Activated CD4-positive, CD25-positive, alpha-beta regulatory T cell (primary cell): ENCODE measurements around the gene STN1.

Experiments
- DNase-seq, 4 experiments: peaks; one replicate each; lab custom pipeline; 2025; lab: John Stamatoyannopoulos, UW

Gene STN1

DNA sequence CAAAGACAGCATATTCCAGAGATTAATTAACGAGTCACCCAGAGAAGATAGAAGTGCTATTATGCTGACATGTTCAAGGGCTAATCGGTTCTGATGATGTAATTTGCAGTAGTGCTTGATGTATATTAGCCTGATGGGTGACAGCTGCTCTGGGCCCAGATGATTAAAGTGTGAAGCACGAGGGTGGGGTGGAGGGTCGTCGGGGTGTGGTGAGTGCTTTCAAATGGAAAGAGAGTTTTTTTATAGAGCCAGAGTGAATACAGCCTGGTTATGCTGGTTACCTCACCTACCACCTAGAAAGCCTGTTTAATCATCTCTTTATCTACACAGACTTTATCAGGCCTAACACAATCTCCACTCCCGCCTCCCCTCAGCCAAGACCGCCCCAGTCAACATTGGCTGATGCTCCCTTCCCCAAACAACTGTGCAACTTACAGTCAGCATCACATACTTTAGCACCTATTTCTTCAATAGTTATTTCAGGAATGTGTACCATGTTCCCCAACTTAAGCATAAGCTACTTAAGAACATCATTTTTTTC is 11.5 kb upstream of the STN1 start:
- DNase-seq: no peak

DNA sequence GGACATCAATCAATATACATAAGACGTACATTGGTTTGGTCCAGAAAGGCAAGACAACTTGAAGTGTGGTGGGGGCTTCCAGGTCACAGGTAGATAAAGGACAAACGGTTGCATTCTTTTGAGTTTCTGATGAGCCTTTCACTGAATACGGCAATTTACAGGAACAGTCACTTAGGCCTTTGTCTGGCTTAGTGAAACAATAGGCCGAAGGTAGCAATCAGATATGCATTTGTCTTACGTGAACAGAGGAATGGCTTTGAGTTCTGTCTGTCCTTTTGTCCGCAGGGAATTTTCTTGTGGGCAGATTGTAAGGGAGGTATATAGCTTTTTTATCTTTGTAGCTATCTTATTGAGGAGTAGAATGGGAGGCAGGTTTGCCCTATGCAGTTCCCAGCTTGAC is 10.8 kb upstream of the STN1 start:
- DNase-seq: no peak

DNA sequence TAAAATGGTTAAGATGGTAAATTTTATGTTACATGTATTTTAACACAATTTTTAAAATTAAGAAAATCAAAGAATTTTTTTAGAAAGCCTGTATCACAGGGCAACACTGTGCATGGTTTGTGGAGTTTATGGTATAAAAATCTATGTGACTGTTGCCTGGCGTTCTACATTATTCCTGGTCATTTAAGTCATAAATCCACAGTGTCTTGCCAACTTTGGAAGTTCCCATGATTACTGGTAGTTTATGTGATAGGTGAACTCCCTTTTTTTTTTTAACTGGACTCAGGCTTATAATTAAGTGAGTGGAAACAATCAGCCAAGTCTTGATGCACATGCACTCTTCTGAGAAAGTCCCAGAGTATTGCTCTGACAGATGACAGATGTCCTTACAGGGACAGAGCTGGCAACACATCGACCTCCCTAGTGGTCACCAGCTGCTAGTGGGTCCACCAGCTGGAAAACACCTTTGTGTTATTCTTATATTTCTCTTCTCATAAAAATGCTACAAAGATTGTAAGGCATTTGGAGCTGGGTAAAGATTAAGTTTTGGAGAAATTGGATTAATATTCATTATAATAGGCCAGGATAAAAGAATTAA is 8.8 kb upstream of the STN1 start:
- no peak for DNase-seq

DNA sequence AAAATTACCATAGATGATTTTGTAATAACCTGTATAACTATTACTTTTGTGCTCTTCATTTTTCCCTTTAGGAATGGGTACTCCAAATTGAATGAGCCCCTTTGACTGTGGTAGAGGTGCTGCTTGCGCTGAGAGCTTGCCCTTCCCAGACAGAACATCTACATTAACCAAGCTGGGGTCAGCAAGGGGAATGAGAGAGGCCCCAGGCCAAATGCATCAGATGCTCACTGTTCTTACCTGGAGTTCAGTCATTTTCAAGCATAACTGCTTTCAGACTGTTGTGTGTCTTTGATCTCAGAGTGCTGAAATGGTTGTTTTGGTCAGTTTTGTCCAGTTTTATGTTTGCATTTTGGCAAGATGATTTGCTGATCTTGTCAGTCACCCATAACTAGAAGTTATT is 7.6 kb upstream of the STN1 start:
- DNase-seq: no peak

GRCh38 chr10:103923502-103923901 is 5.5 kb upstream of the STN1 start:
- DNase-seq: no peak

- DNase-seq: no peak
Measured at GRCh38 chr10:103922659-103923058, 4.7 kb upstream of the STN1 start.

- DNase-seq: no peak
Measured at GRCh38 chr10:103921750-103922195, 3.8 kb upstream of the STN1 start.

DNA sequence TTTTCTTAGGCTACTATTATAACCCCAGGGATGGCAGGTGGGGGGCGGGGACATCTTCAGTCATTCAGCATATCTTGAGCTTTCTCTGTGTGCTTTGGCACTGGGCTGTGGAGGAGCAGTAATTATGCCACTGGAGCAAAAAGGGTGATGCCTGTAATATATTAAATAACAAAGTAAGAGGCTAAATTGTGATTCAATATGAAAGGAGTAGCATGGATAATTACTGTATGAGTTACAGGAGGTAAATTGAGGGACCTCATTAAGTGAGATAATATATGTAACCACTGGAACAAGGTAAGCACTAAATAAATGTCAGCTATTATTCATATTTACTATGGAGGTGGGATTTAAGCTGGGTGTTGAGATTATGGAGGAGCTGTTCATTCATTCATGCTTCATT is 3.3 kb upstream of the STN1 start:
- DNase-seq: no peak

DNA sequence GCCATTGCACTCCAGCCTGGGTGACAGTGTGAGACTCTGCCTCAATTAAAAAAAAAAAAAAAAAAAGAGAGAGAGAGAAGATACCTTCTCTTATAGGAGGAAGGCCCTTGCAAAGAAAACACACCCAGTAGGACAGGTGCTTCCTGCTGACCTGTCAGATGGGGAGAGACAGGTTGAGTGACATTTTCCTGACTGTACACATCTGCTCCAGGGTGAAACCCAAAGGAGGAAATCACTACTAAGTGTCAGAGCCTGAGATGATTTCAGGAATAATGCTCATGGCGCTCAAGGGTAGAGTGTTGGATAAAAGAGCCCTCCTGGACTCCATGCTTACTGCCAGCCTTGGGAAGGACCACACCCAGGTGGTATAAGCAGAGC is 1.7 kb upstream of the STN1 start:
- DNase-seq: no peak

- no peak for DNase-seq
Measured at GRCh38 chr10:103917302-103918052, 507 bp downstream of the STN1 start.

DNA sequence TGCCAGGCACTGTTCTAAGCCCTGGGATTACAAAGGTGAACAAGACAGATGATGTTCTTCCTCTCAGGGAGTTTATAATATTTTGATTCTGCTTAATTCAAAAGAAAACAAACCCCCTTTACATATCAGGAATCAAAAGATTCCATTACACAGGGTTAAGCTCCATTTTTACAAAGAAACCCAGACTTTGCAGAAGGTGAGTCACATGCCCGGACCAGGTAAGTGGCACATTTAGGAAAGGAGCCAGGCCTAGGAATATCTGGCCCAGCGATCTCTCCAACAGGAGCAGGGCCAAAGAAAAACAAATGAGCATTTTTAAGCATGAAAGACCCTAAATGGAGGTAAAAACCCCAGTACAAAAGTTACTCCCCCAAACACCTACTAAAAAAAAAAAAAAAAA is 1.1 kb downstream of the STN1 start:
- DNase-seq: no peak

GRCh38 chr10:103916254-103916653 is 1.7 kb downstream of the STN1 start:
- DNase-seq: no peak

DNA sequence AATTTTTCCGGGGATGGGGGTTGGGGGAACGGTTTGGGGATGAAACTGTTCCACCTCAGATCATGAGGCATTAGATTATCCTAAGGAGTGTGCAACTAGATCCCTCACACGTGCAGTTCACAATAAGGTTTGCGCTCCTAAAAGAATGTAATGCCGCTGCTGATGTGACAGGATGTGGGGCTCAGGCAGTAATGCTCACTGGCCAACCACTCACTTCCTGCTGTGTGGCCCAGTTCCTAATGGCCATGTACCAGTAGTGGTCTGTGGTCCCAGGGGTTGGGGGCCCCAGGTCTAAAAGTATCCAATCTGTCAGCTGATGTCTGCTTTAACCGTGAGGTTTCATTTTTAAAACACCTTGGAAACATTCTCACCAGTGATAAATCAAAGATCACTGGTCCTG is 2.2 kb downstream of the STN1 start:
- no peak for DNase-seq

DNA sequence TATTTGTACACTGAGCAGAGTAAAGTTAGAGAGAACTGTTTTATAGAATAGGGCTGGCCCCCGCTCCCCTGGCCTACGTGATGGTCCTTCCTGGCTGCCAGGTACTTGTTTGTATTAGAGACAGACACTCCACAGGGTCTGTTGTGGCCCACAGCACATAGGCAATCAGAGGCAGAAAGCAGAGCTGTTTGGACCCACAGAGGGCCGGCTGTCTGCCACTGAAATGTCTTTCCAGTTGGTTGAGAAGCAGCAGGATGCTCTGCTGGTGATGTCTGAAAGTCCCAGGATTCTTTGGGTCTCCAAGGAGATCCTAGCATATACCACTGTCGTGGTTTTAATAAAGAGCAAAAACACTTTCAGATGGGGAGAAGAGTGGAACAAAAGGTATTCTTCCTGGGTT is 5.2 kb downstream of the STN1 start:
- no peak for DNase-seq

- peak in 2 of 4 experiments; percentile 17 to 30 for DNase-seq
Measured at GRCh38 chr10:103911021-103911459, 6.9 kb downstream of the STN1 start.

DNA sequence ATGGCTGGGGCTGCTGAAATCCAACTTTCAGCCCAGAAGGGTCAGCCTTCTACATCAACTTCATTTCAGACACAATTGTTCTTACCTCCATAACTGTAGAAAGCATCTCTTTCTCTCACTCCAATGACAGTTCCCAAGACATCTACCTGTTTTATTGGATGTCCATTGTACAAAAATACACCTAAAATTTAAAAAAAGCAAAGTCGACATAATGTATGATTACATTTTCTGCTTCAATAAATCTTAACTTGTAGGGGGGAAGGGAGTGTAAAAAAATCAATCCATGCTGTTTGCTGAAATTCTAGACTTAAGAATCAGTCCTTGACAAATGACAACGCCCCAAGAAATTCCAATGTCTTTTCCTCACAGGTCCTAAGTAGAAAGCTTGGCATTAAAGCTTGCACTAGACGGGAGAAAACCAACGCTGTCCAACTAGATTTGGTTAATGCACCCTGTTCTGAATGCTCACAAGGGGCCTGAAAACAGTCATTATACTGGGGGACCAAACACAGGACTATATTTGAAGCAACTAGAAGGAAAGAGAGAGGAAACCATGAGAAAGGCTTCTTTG is 7.5 kb downstream of the STN1 start:
- DNase-seq: no peak

- no peak for DNase-seq
Measured at GRCh38 chr10:103905441-103905840, 12.5 kb downstream of the STN1 start.

- no peak for DNase-seq
Measured at GRCh38 chr10:103901299-103901698, 16.7 kb downstream of the STN1 start.

GRCh38 chr10:103899312-103899711 is 18.7 kb downstream of the STN1 start:
- DNase-seq: no peak

DNA sequence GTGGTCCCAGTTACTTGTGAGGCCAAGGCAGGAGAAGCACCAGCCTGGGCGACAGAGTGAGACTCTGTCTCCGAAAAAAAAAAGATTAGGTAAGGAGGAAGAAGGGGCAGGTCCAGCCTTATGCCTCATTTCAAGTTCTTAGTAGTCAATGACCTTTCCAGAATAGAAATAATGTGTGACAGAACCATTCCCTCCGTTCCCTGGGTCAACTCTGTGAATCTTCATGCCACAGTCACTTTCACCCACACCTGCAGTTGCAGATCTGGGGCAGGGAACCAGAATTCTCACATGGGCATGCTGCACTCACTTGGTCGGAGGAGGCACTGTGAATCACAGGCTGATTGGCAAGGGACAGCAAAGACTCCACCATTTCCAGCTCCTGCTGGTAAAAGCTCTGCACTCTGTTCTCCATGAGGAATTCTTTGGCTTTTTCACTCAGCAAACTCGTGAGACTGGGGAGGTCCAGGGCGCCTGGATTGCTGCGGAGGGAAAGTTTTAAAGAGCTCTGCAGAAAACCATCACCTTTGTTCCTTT is 20.7 kb downstream of the STN1 start:
- DNase-seq: no peak

DNA sequence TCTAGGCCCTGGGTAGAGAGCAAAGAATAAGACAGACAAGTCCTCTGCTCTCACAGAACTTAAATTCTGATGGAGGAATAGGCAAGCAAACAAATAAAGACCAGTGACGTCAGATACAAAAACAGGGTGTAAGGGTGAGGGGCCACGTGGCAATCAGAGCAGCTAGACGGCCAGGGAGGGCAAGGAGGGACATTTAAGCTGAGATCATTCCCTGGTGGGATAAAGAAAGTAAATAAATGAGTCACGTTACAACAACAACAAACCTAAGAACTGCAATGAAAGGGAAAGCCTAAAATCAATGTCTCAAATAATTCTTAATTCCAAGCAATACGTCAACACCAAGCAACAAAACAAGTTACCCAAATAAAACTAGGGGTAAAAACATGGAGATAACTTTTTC is 21.8 kb downstream of the STN1 start:
- DNase-seq: no peak

GRCh38 chr10:103895411-103896186 is 22.4 kb downstream of the STN1 start:
- DNase-seq: no peak
